GM21447 (cell line): ENCODE data around the gene GNLY.
A peak's percentile ranks its signal among the peaks of the same experiment; 100 is the strongest.
"Not testable (repeated sequence)": the region's sequence is repeated elsewhere in the genome, so short reads cannot be mapped to it uniquely, and the experiment has no call there.

Source experiments
- ATAC-seq: cut with Tn5 transposase; IDR thresholded peaks from one replicate; pipeline ENCODE4 v1.9.1; 2021; ENCODE audit not compliant: unreplicated experiment

Gene GNLY

DNA sequence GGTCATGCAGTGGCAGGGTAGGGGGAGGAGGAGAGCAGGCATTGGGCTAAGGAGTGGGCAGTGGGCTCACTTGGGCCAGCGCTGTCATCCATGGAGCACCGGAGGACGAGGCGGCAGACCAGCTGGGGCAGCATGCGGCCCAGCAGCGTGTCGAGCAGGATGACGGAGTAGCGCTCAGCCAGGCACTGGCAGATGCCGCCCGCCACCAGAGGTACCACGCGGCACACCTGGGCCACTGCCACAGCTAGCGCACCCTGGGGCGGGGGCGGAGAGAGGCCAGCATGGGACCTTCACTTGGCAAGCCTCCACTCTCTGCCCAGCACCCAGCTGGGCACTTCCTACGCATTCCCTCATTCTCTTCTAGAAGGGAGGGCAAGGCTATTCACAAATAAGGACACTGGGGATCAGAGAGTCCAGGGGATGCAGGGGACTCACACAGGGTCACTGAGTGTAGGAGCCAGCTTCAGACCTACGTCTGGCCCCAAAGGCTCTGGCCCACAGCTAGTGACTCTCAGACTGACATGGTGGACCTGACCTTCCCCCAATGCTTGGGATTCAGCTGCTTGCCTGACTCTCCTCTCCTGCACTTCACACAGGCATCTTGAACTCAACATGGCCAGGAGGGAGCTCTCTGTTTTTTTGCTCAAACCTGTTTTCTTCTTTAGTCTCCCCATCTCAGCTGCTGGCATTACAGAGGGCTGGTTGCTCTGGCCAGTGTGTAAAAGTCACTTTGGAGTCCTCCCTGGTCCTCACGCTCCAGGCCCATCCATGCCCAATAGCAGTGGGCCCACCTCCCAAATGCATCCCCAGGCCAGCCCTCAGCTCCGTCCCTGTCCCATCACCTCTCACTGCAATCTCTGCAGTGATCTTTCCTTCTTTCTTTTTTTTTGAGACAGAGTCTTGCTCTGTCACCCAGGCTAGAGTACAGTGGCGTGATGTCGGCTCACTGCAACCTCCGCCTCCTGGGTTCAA lies 30.3 kb upstream of the GNLY start:
- ATAC-seq = no peak

DNA sequence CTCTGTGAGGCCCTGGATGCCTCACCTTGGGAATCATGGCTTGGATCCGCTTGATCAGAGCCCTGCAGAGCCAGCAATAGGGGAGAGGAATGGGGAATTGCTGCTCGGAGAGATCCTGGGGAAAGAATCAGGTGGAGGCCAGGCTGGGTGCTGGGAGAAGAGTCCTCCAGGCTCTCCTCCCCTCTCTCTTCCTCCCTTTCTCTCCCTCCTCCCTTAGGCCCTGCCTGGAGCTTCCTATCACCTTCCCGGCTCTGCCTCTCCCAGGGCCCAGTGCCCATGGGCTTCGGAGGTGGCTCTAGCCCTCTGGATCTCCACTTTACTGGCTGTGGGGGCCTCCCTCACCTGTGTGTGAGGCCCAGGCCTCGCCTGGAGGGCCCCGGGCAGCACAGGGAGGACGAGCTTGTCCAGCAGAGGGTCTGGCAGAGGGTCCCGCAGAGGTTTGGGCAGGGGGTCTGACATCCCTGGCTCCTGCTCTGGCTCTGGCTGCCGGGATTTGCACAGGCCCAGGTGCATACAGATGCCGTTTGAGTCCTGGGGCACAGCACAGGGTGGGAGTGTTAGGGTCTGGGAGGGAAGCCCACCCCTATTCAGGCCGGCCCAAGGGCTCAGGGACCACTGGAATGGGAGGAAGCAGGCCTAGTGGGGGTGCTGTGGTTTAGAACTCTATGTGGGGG lies 28.8 kb upstream of the GNLY start:
- ATAC-seq = no peak

DNA sequence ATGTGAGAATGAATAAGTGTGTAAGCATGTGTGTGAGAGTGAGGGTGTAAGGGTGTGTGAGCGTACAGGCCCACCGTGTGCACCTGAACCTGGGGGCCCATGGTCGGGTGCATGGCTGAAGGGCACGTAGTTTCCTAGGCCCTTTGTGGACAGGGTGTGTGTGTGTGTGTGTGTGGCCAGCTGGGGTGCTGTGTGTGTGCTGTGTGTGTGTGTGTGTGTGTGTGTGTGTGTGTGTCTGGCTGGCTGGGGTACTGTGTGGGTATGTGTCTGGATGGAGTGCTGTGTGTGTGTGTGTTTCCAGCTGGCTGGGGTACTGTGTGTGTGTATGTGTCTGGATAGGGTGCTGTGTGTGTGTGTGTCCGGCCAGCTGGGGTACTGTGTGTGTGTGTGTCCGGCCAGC lies 28.1 kb upstream of the GNLY start:
- ATAC-seq = no peak

DNA sequence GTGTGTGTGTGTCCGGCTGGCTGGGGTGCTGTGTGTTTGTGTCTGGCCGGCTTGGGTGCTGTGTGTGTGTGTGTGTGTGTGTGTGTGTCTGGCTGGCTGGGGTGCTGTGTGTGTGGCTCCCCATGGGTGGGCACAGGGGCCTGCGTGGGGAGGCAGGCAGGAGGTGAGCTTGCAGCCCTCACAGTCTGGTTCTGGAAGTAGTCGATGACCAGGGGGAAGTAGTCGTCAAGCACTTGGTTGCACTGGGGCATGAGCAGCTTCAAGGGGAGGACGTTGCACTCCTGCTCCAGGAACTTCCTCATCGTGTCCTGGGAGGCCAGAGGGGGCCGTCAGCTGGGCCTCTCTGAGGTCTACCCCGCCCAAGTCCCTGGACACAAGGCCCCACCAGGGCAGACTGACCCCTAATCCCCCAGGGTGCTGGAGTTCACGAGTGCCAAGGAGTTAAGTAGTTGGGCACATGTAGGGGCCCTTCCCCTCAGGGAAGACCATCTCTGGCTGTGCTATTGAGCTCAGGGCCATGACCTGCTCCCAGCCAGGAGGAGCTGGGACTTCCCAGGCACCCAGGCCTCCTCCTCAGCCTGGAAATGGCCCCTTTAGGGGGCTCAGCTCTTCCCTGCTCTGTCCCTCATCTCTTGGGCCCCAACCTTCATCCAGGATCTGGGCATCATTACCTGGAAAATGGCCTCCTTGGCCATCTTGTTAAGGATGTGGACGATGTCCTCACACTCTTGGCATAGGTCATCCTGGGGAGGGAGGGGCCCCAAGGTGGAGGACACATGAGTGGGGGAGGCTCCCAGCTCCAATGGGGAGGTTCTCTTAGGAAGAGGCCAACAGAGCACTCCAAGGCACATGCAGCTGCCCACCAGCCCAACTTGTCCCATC lies 27.5 kb upstream of the GNLY start:
- no peak for ATAC-seq

DNA sequence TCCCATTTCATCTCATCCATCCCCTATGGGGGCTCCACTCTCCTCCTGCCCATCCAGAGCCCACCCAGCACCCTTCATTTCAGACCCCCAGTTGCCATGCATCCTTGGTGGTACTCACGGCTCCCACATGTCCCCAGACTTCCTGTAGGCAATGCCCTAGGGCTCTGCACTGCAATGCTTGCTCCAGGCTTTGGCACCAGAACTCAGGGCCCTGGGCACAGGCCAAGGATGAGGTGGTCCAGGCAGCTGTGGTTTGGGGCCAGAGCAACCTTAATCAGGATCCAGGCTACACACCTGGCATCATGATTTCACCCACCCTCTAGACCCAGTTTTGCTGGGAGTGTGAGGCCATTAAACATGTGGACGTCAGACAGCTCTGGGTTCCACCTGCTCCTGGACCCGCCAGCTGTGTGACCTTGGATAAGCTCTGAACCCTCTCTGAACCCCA lies 26.6 kb upstream of the GNLY start:
- no peak for ATAC-seq

DNA sequence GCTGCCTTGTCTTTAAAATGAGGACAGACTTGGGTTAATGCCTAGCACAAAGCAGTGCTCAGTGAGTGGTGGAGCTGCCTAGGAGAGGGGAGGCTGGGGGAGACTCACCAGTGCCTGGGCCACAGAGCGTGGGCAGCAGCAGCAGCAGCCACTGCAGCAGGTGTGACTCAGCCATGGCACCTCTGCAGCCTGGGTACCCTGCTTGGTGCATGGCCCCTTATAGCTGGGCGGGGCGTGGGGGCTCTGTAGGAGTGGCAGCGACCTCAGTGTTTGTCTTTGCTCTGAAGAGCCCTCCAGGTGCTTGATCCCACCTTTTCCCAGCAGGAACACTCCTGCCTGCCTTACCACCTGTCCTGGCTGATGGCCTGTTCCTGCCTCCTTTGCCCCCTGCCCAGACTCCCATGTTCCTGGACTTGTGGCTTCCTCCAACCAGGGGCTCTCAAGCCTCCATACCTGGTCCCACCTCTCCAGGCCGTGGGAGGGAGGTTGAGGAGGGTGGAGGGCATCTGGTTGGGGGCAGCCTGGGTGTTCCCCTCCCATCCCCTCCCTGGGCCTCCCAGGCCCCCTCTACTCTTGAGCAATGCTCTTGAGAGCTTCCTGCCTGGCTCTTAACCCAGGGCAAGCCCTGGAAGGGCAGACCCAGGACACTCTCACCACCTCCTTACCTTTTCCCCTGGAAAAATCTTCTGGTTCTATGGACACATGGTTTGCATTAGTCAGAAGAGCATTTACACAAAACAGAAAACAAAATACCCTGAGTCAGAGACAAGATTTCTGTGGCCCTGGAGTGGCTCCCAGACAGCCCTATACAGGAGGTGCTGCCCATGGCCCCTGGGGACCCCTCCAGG lies 25.9 kb upstream of the GNLY start, which contains the start of gene SFTPB:
Gene SFTPB, minus strand, starts transcription at position 191 of the 848 bp plus-strand sequence. Its CDS starts 16 bp downstream, at position 175.
- no peak for ATAC-seq

DNA sequence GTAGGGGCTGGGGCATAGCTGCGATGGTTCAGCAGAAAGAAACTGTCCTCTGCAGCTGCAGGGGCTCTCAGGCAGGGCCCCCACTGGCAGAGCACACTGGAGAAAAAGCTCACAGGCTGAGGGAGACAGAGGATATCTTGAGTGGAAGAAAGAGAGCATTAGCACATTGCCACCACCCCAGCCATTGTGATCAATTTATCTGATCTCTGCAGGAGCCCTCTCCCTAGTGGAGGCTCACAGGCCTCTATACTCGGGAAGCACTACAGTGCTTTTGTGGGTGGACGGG lies 25.4 kb upstream of the GNLY start:
- ATAC-seq = no peak

DNA sequence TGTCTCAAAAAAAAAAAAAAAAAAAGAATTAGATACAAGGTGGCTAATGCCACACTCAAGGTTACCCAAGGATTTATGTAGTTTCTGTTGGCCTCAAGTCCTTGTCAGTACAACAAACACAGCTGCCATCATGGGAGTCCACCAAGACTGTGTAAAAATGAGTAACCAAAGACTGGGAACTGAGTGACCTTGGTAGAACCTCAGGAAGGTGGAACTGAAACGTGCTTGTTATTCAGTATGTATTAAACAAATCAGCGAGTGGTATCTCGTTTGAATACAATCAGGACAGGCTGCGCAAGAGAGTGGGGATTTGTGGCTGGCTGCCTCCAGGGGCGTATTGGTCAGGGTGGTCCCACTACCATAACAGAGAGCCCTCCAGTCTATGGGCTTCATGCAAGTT lies 24.6 kb upstream of the GNLY start:
- peak; percentile 89 for ATAC-seq

DNA sequence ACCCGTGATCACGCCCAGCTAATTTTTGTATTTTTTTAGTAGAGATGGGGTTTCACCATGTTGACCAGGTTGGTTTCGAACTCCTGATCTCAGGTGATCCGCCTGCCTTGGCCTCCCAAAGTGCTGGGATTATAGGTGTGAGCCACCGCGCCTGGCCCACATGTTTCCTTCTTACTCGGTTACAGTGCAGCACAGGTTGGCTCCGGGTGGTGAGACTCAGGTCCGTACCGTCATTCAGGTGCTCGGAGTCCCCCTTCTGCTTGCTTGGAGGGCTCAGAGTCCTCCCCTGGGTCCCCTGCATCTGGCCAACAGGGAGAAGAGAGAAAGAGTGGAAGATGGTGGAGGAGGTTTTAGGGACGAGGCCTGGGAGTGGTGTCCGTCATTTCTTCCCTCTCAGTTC lies 23.7 kb upstream of the GNLY start:
- not testable (repeated sequence) for ATAC-seq

DNA sequence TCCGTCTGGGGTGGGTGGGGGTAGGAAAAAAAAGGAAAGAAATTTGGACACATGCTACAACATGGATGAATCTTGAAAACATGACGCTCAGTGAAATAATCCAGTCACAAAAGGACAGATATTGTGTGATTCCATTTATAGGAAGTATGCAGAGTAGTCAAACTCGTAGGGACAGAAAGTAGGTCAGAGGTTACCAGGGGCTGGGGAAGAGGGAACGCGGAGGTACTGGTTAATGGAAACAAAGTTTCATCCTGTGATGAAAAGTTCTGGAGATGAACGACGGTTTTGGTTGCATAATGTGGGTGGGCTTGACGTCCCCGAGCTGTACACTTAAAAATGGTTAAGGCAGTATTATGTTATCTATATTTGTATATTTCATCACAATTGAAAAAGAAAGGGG lies 21.7 kb upstream of the GNLY start:
- no peak for ATAC-seq

DNA sequence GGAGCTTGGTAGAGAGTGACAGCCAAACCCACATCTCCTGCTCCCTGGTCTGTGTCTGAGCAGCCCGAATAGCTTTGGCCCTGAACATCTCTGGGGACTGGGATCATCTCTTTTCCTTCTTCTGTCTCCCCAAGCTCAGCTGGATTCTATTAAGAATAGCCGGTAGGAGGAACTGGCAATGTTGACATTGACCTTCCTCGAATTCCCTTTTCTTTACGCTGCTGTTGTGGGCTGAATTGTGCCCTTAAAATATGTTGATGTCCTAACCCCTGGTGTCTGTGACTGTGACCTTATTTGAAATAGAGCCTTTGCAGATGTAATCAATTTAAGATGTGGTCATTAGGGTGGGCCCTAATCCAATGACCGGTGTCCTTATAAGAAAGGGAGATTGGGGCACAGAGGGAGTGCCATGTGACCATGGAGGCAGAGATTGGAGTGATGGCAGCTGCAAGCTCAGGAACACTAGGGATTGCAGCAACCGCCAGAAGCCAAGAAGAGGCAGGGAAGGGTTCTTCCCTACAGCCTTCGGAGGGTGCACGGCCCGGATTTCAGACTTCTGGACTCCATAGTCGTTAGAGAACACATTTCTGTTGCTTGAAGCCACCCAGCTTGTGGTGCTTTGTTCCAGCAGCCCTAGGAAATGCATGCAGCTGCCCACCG lies 20.3 kb upstream of the GNLY start:
- no peak for ATAC-seq

DNA sequence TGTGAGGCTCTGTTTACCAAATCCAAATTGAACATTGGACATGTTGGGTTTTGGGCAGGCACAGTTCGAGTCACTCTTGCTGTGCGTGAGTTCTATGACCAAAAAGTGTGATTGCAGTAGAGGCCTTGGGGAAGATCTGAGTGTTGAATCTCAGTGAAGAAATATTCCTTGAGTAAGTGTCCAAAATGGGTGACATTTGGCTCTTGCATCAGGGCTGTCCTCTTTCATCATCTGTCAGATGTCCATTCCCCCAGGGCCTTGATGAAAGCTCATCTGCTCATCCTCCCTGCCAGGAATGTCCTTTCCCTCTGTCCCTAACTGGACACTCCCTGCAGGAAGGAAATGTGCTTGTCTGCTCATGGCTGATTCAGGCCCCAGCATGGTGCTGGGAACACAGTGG lies 19.7 kb upstream of the GNLY start:
- ATAC-seq = no peak

DNA sequence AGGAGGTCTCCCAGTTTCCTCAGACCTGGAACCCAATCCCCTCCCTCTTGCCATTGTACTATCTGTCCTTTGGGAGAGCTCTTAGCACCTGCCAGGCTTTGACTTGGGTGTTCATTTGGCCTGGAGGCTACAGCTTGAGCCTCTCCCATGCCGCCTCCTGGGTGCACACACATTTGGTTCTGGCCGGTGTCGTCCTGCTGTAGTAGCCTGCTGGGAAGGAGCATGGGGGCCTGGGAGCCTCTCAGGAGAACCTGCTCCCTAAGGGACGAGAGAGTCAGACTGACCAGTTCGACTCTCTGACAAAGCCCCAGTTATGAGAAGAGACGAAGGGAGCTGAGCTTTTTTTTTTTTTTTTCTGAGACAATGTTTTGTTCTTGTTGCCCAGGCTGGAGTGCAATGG lies 18.7 kb upstream of the GNLY start:
- no peak for ATAC-seq

DNA sequence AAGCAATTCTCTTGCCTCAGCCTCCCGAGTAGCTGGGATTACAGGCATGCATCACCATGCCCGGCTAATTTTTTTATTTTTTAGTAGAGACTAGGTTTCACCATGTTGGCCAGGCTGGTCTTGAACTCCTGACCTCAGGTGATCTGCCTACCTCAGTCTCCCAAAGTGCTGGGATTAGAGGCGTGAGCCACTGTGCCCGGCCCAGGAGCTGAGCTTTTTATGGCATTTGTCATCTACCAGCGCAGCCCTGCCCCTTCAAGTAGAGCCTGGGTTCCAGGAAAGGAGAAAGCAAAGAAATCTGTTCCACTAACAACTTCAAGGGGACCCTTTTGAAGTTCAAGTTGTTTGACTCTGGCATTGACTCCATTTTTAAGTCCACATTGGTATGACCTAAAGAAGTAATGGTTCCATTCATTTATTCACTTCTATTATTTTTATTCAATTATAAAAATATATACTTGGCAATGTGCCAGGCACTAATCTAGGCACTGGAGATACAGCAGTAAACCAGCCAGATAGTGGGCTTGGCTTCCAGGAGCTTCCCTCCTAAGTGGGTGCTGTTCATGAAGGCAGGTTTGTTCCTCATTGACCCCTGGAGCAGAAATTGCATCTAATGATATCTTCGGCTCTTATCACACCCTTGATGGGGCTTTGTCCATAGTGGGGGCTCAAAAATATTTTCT lies 18.2 kb upstream of the GNLY start:
- no peak for ATAC-seq

DNA sequence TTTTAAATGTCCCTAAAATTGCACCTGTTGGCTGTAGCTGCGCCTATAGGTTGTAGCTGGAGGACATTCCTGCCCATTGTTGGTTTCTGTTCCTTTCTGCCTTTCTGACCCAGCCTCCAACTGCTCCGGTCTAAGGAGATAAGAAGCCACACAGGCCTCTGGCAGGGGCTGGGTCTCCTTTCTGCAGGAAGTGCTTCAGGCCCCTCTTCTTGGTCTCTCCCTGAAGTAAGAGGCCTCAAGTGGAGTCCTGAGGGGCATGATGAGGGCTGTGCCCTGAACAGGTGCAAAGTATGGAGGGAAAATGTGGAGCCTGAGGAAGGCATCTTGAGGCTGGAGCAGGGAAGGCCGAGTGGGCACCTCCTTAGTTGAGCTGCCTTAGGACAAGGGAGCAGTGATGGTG lies 15.8 kb upstream of the GNLY start:
- ATAC-seq = no peak

DNA sequence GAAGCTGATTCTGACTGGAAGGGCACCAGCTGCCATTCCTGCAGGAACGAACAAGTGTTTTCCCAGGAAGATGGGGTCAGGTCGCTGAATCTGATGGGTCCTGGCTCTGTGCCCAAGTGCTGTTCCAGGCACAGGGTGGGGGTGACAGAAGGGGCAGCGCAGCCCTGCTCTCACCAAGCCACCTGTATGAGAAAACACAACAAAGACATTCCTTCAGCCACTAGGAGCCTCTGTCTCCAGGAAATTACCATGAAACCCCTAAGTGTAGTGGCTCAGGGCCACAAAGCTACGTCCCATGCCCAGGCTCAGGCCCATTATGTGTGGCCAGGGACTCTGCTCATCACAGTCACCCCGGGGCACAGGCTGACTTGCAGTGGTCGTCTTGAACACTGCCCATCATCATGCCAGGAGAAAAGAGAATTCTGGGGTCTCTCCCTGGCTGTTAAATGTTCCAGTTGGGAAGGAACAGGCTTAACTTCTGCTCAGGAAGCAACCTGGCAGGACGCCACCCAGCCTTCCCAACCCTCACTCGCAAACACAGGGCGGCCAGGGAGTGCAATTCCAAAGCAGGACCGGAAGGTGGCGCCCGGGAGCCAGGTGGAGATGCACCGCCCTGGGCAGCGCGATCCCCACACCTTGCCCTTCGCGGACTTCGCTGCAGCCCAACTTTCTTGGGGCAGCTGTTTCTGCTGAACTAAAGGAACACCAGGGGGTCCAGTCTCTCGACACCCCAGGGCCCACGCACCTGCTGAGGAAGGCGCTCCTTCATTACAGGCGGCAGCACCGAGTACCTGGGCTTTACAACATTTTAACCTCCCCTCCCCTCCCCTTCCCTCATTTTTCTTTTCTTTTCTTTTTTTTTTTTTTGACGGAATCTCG lies 15.1 kb upstream of the GNLY start:
- peak; percentile 75 for ATAC-seq

DNA sequence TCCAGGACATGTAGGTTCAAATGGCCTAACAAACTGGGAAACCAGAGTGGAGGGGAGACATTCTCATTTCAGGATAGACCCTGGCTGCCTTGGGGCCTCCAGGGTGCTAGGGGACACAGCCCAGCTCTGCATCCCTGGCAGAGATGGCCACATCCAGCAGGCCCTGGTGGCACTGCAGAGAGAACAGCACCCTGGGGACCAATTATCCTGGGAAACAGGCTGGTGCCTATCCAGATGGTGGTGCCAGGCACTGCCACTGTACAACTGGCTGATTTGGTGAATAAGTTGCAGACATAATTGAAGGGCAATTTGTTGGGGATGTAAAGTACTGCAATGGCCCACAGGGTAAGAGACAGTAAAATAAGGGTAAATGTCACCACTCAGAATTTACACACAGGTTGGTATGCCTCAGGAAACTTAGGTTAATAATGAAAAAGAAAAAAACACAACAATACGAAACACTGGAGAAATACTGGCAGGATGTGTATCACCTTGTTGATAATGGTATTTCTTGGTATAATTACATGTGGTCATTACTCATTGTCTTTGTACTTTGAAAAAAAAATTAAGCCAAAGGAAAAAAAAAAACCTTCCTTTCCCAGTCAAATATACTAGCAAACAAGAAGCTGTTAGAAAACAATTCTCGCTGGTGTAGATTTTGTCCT lies 13.3 kb upstream of the GNLY start:
- ATAC-seq = no peak

DNA sequence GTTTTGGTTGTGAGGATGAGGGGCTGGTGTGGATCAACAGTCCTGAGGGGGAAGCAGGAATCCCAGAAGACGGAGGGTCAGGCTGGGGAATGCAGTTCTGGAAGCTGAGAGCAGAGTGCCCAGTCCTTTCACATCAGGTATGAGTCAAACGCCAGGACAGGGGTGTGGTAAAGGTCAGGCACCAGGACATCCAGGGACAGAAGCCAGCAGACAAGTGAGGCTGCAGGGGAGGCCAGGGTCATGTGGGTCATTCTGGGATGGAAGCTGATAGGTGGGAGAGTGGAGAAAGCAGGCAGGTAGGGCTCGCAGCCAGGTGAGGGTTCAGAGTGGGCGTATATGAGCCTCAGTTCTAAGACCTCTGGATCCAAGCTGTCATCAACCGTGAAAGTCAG lies 12.8 kb upstream of the GNLY start:
- no peak for ATAC-seq
